A673 (cell line): ENCODE results near the gene MSH6.

Source experiments
- EZH2 ChIP-seq: fragments of 200-600 bp; sonication (generic); IDR thresholded peaks from 2 replicates; pipeline ENCODE4 v1.6.1; 2017; ENCODE audit warnings: borderline replicate concordance, low read depth, mild to moderate bottlenecking, mixed read lengths, antibody characterized with exemption, low read length; ENCODE audit not compliant: poor library complexity, severe bottlenecking
- TF ChIP-seq, protein P1 (sequence below): fragments of 300-800, 200-600 bp; sonication (generic); conservative IDR thresholded peaks from 2 replicates; pipeline ENCODE4 v1.5.1; 2017; ENCODE audit warnings: low read depth, mild to moderate bottlenecking, antibody characterized with exemption, low read length, moderate library complexity, mixed read lengths

DNA sequence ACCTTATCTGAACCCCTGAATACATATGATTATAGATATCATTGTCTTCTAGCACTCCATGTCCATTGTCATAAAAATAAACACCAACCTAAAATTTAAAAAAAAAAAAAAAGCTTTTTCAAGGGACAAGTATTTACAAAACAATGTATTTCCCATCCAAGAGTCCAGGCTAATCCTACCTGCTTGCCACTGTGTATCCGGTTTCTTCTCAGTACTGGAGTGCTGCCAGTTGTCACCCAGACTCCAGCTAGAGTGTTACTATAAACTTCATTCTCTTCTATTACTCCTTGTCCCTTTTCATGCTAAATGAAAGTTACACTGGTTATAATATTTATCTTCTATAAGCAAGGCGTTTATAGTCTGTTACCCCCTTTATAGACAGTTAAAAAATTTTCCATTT lies 35.8 kb downstream of the MSH6 start:
- TF ChIP-seq, protein P1, sequence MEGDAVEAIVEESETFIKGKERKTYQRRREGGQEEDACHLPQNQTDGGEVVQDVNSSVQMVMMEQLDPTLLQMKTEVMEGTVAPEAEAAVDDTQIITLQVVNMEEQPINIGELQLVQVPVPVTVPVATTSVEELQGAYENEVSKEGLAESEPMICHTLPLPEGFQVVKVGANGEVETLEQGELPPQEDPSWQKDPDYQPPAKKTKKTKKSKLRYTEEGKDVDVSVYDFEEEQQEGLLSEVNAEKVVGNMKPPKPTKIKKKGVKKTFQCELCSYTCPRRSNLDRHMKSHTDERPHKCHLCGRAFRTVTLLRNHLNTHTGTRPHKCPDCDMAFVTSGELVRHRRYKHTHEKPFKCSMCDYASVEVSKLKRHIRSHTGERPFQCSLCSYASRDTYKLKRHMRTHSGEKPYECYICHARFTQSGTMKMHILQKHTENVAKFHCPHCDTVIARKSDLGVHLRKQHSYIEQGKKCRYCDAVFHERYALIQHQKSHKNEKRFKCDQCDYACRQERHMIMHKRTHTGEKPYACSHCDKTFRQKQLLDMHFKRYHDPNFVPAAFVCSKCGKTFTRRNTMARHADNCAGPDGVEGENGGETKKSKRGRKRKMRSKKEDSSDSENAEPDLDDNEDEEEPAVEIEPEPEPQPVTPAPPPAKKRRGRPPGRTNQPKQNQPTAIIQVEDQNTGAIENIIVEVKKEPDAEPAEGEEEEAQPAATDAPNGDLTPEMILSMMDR, result no peak
- TF ChIP-seq EZH2, result no peak
